GM18505 (cell line): ENCODE measurements around the gene PREX1.

Experiments
- ATAC-seq: cut with Tn5 transposase; IDR thresholded peaks from one replicate; pipeline ENCODE4 v1.9.1; 2021; ENCODE audit not compliant: unreplicated experiment
- POLR2A ChIP-seq: IDR thresholded peaks from 4 replicates; pipeline ENCODE4 v1.6.1; 2011; ENCODE audit warnings: borderline replicate concordance; ENCODE audit not compliant: insufficient read depth, insufficient read length; ENCODE audit errors: extremely low read depth

Gene PREX1

GRCh38 chr20:48656137-48656536, 171.7 kb downstream of the PREX1 start:
- no peak for ATAC-seq
- TF ChIP-seq POLR2A, result no peak

GRCh38 chr20:48653706-48654051, 174.1 kb downstream of the PREX1 start:
- no peak for TF ChIP-seq POLR2A
- no peak for ATAC-seq

- ATAC-seq, result no peak
- no peak for TF ChIP-seq POLR2A
These were observed 174.7 kb downstream of the PREX1 start for GRCh38 chr20:48652961-48653705.

GRCh38 chr20:48651960-48652359, 175.8 kb downstream of the PREX1 start:
- no peak for TF ChIP-seq POLR2A
- no peak for ATAC-seq

GRCh38 chr20:48651271-48651670, 176.5 kb downstream of the PREX1 start:
- TF ChIP-seq POLR2A, result no peak
- no peak for ATAC-seq

GRCh38 chr20:48649868-48650267, 177.9 kb downstream of the PREX1 start:
- ATAC-seq, result no peak
- no peak for TF ChIP-seq POLR2A

- no peak for TF ChIP-seq POLR2A
- no peak for ATAC-seq
These were observed 178.6 kb downstream of the PREX1 start for GRCh38 chr20:48649104-48649626.

GRCh38 chr20:48648482-48649051, 179.2 kb downstream of the PREX1 start:
- TF ChIP-seq POLR2A, result no peak
- no peak for ATAC-seq

GRCh38 chr20:48647858-48648257, 179.9 kb downstream of the PREX1 start:
- no peak for TF ChIP-seq POLR2A
- ATAC-seq, result no peak

GRCh38 chr20:48645666-48646065, 182.1 kb downstream of the PREX1 start:
- no peak for ATAC-seq
- no peak for TF ChIP-seq POLR2A

GRCh38 chr20:48644286-48644828, 183.4 kb downstream of the PREX1 start:
- no peak for ATAC-seq
- no peak for TF ChIP-seq POLR2A

- no peak for ATAC-seq
- TF ChIP-seq POLR2A, result no peak
These were observed 185.5 kb downstream of the PREX1 start for GRCh38 chr20:48642105-48642880.

- no peak for TF ChIP-seq POLR2A
- ATAC-seq, result no peak
These were observed 186.9 kb downstream of the PREX1 start for GRCh38 chr20:48640871-48641270.
